Measurements from ENCODE around the gene ZNF354C. TPM values are rescaled to one million over a fixed set of nuclear protein-coding genes. Genes with fewer than 3 reads are reported as not detected.

Gene ZNF354C
- total and polyA plus RNA-seq, 9 of the 15 experiments (the other 6 are each of a cell fraction or from before 2014, with no cell fraction given) = 0.01 to 0.08 (median 0.03) TPM; not detected in 1

DNA sequence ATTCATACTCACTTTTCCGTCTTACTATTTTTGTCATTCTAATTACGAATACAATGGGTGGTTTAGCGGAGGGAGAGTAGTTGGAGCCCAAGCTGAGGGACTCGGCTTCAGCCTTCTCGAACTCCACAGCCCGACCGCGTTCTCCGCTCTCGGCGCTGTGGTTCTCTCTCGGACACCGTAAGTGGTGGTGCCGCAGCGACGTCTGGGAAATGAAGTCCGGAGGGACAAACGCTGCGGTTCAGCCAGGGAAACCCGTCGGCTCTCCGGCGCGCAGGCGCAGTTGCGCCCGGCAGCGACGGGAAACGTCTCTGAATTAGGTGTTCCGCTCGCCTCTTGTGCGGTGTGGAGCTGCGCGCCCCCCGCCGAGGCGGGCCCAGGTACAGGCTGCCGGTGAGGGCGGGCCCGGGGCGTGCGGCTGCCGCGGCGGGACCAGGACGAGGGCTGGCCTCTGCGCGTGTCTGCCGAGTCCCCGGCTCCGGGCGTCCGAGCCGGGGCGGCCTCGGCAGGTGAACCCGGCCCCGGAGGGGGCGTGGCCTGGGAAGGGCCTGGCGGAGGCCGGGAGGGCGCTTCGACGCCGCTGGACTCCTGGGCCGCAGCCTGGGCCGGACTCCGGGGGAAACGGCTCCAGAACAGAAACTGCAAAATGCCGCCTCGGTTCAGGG lies 36.5 kb upstream of the ZNF354C start, which contains the start of gene ZNF879 (continued):
- TF ChIP-seq, protein P1, sequence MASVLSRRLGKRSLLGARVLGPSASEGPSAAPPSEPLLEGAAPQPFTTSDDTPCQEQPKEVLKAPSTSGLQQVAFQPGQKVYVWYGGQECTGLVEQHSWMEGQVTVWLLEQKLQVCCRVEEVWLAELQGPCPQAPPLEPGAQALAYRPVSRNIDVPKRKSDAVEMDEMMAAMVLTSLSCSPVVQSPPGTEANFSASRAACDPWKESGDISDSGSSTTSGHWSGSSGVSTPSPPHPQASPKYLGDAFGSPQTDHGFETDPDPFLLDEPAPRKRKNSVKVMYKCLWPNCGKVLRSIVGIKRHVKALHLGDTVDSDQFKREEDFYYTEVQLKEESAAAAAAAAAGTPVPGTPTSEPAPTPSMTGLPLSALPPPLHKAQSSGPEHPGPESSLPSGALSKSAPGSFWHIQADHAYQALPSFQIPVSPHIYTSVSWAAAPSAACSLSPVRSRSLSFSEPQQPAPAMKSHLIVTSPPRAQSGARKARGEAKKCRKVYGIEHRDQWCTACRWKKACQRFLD (CRISPR knock-in tag; IDR thresholded peaks at IDR 0.05) = no peak
- TF ChIP-seq, protein P2, sequence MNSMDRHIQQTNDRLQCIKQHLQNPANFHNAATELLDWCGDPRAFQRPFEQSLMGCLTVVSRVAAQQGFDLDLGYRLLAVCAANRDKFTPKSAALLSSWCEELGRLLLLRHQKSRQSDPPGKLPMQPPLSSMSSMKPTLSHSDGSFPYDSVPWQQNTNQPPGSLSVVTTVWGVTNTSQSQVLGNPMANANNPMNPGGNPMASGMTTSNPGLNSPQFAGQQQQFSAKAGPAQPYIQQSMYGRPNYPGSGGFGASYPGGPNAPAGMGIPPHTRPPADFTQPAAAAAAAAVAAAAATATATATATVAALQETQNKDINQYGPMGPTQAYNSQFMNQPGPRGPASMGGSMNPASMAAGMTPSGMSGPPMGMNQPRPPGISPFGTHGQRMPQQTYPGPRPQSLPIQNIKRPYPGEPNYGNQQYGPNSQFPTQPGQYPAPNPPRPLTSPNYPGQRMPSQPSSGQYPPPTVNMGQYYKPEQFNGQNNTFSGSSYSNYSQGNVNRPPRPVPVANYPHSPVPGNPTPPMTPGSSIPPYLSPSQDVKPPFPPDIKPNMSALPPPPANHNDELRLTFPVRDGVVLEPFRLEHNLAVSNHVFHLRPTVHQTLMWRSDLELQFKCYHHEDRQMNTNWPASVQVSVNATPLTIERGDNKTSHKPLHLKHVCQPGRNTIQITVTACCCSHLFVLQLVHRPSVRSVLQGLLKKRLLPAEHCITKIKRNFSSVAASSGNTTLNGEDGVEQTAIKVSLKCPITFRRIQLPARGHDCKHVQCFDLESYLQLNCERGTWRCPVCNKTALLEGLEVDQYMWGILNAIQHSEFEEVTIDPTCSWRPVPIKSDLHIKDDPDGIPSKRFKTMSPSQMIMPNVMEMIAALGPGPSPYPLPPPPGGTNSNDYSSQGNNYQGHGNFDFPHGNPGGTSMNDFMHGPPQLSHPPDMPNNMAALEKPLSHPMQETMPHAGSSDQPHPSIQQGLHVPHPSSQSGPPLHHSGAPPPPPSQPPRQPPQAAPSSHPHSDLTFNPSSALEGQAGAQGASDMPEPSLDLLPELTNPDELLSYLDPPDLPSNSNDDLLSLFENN (IDR thresholded peaks at IDR 0.05; ENCODE audit: low read depth in 2 of 2, low read length in 2 of 2) = no peak
- TF ChIP-seq STAT5B (CRISPR knock-in tag; IDR thresholded peaks at IDR 0.05) (no peak), NEUROD1 (IDR thresholded peaks at IDR 0.05; ENCODE audit: borderline replicate concordance, low read depth, low read length, partially characterized antibody) (peak; percentile 68), MAZ (CRISPR knock-in tag; conservative IDR thresholded peaks at IDR 0.05 in 1 of 2, IDR thresholded peaks at IDR 0.05 in 1 of 2) (0 out of 4 replicates have a peak, but pooled peaks of 1 of the 2 experiments have one; percentile 19), SMAD4 (CRISPR knock-in tag; conservative IDR thresholded peaks at IDR 0.05) (no peak), CAMTA2 (CRISPR knock-in tag; conservative IDR thresholded peaks at IDR 0.05) (no peak), PYGO2 (tag; IDR thresholded peaks at IDR 0.05) (no peak), TEAD2 (tag; IDR thresholded peaks at IDR 0.05) (no peak), ZBTB1 (CRISPR knock-in tag; IDR thresholded peaks at IDR 0.05; ENCODE audit: borderline replicate concordance, low read depth) (no peak), CBFB (CRISPR knock-in tag; IDR thresholded peaks at IDR 0.05) (no peak), MTA1 (IDR thresholded peaks at IDR 0.05; ENCODE audit: borderline replicate concordance) (no peak), ZNF324 (CRISPR knock-in tag; IDR thresholded peaks at IDR 0.05) (no peak), KAT7 (CRISPR knock-in tag; IDR thresholded peaks at IDR 0.05; ENCODE audit: borderline replicate concordance) (no peak)
- TF ChIP-seq, protein P3, sequence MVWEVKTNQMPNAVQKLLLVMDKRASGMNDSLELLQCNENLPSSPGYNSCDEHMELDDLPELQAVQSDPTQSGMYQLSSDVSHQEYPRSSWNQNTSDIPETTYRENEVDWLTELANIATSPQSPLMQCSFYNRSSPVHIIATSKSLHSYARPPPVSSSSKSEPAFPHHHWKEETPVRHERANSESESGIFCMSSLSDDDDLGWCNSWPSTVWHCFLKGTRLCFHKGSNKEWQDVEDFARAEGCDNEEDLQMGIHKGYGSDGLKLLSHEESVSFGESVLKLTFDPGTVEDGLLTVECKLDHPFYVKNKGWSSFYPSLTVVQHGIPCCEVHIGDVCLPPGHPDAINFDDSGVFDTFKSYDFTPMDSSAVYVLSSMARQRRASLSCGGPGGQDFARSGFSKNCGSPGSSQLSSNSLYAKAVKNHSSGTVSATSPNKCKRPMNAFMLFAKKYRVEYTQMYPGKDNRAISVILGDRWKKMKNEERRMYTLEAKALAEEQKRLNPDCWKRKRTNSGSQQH (CRISPR knock-in tag; IDR thresholded peaks at IDR 0.05) = no peak
- TF ChIP-seq, protein P4, sequence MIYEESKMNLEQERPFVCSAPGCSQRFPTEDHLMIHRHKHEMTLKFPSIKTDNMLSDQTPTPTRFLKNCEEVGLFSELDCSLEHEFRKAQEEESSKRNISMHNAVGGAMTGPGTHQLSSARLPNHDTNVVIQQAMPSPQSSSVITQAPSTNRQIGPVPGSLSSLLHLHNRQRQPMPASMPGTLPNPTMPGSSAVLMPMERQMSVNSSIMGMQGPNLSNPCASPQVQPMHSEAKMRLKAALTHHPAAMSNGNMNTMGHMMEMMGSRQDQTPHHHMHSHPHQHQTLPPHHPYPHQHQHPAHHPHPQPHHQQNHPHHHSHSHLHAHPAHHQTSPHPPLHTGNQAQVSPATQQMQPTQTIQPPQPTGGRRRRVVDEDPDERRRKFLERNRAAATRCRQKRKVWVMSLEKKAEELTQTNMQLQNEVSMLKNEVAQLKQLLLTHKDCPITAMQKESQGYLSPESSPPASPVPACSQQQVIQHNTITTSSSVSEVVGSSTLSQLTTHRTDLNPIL (CRISPR knock-in tag; IDR thresholded peaks at IDR 0.05) = no peak
